ENCODE measurements around the gene SPOUT1. TPM values are rescaled to one million over a fixed set of nuclear protein-coding genes. Genes with fewer than 3 reads are reported as not detected.
A peak's percentile ranks its signal among the peaks of the same experiment; 100 is the strongest.

The SPOUT1 gene
- total and polyA plus RNA-seq, 10 donors: 31.9 to 54.3 (median 40.1) TPM

- no peak for TF ChIP-seq POLR2A (IDR thresholded peaks at IDR 0.05)
- Histone ChIP-seq H3K36me3 (peaks cover 0 to 45% (median 6%) of the 10 kb centered on the region in 6 donors), H3K27me3 (replicated peaks in 1 of 7) (no peaks in the 10 kb centered on the region), H3K9me3 (no peaks in the 10 kb centered on the region), H3K27ac (no peak overlapping the region), H3K4me3 (no peak overlapping the region), H3K4me1 (peaks cover 3 to 18% (median 12%) of the 10 kb centered on the region in 6 donors)
- intact Hi-C loops (cut with DNase I; ENCODE audit: low total_unique reads): no loop called here
- WGBS, 5 donors: 94 to 97% (median 95%) methylated on average over 9 to 10 of the region's 10 CpGs
- DNase-seq: no peak
Measured at GRCh38 chr9:128833696-128834095, 4.1 kb upstream of the SPOUT1 start.

DNA sequence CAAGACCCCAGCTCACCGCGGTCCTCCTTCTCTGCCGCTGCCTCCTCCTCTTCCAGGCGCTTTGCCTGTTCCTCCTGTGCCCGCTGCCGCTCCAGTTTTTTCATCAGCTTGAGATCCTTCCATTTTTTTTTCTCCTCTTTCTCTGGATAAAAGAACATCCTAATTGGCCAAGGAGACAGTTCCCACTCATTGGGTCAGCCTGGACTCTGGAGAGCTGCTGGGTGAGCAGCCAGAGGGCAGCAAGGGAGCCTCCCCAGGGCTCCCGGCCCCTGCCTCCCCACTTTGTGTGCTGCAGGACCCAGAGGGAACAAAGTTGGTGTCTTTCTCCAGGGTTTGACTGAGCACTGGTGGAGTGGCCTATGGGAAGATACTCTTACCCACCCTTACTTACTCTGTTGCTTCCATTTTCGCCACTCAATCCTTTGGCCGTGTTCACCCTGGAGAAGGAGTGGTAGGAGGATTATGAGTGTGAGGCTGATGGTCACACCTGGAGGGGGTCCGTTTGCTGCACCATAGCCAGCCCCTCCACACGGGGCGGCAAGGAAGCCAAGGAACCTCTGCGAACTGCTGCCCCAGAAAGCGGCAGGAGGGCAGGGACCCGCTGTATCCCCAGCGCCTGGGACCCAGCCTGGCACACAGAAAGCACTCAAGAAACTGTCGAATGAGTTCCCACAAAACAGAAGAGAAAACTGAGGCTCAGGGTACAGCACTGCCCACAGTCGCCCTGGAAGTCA lies 708 bp downstream of the SPOUT1 start:
- peaks cover 8 to 32% (median 20%) of the 10 kb centered on the region in 6 donors for H3K4me1 ChIP-seq
- DNase-seq: no peak

GRCh38 chr9:128828267-128828666 lies 1.3 kb downstream of the SPOUT1 start:
- intact Hi-C loops (cut with DNase I; ENCODE audit: low total_unique reads): no loop called here
- DNase-seq: no peak
- H3K4me3 ChIP-seq: peak overlapping the region in 4 of 8 donors; percentile 77 to 95 (median 94)
- H3K9me3 ChIP-seq: no peaks in the 10 kb centered on the region
- H3K36me3 ChIP-seq: peaks cover 0 to 55% (median 43%) of the 10 kb centered on the region in 6 donors
- TF ChIP-seq CTCF (IDR thresholded peaks at IDR 0.05 in 8 of 11, conservative IDR thresholded peaks at IDR 0.05 in 3 of 11) (no peak), POLR2AphosphoS5 (IDR thresholded peaks at IDR 0.05) (no peak), POLR2A (IDR thresholded peaks at IDR 0.05) (no peak)
- no peak overlapping the region for H3K27ac ChIP-seq
- H3K4me1 ChIP-seq: peaks cover 8 to 32% (median 20%) of the 10 kb centered on the region in 6 donors
- no peaks in the 10 kb centered on the region for H3K27me3 ChIP-seq (replicated peaks in 1 of 7)
- 85 to 92% (median 92%) methylated on average over 8 of the region's 8 CpGs for WGBS, 5 donors

More for the DNA sequence above, 708 bp downstream of the SPOUT1 start:
- H3K9me3 ChIP-seq: no peaks in the 10 kb centered on the region
- intact Hi-C loops (cut with DNase I; ENCODE audit: low total_unique reads): no loop called here
- H3K27me3 ChIP-seq (replicated peaks in 1 of 7): no peaks in the 10 kb centered on the region
- TF ChIP-seq CTCF (IDR thresholded peaks at IDR 0.05 in 8 of 11, conservative IDR thresholded peaks at IDR 0.05 in 3 of 11): no peak
- TF ChIP-seq POLR2A (IDR thresholded peaks at IDR 0.05): no peak
- TF ChIP-seq POLR2AphosphoS5 (IDR thresholded peaks at IDR 0.05): no peak
- peaks cover 0 to 55% (median 37%) of the 10 kb centered on the region in 6 donors for H3K36me3 ChIP-seq
- peak overlapping the region; percentile 75 to 91 (median 86) for H3K27ac ChIP-seq
- WGBS, 5 donors: 30 to 36% (median 34%) methylated on average over 18 of the region's 18 CpGs
- peak overlapping the region; percentile 77 to 99 (median 92) for H3K4me3 ChIP-seq

DNA sequence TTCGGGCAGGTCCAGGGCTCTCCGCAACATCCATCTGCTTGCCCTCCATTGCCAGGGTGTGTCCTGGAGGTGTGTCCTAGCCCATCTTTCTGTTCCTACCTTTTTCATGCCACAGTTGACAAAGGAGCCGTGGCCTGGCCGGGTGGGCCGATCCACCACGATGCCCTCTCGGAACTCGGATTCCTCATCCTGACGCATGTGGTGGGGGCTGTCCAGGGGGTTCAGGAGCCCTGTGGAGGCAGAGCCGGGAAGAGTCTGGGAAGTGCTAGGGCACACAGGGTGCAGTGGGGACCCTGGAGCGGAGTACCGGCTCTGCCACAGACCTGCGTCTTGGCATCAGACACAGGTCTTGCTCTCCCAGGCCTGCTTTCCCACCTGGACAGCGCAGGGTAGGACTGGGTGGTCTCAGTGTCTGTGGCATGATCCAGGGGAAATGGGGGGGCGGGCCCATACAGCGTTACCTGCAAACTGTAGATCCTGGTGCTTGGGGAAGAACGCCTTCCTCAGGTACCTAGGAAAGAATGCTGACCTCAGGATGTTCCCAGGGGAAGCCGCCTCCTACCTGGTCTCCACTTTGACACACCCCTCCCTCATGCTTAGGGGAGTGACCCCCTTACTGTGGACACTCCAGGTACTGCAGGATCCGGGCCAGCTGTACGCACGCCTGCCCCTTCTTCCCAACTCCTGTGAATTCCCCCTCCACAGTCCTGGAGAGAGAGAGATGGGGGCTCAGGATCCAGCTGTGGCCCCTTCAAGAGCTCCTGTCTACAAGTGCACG lies 3.5 kb downstream of the SPOUT1 start:
- no peaks in the 10 kb centered on the region for H3K27me3 ChIP-seq (replicated peaks in 1 of 7)
- no peak for DNase-seq
- no peak overlapping the region for H3K4me3 ChIP-seq
- 89 to 99% (median 95%) methylated on average over 19 to 22 of the region's 22 CpGs for WGBS, 5 donors
- TF ChIP-seq POLR2A (IDR thresholded peaks at IDR 0.05): no peak
- peak in 1 of 3 donors; percentile 34 for TF ChIP-seq POLR2AphosphoS5 (IDR thresholded peaks at IDR 0.05)
- no peak for TF ChIP-seq CTCF (IDR thresholded peaks at IDR 0.05 in 8 of 11, conservative IDR thresholded peaks at IDR 0.05 in 3 of 11)
- no peak overlapping the region for H3K27ac ChIP-seq
- H3K4me1 ChIP-seq: peaks cover 8 to 43% (median 22%) of the 10 kb centered on the region in 6 donors
- H3K9me3 ChIP-seq: no peaks in the 10 kb centered on the region
- intact Hi-C loops (cut with DNase I; ENCODE audit: low total_unique reads): no loop called here
- peaks cover 0 to 71% (median 63%) of the 10 kb centered on the region in 6 donors for H3K36me3 ChIP-seq
